ENCODE measurements around the gene FRK. TPM values are rescaled to one million over a fixed set of nuclear protein-coding genes. Genes with fewer than 3 reads are reported as not detected.

Gene FRK
- polyA plus RNA-seq, 2 donors = 1.3 to 1.8 TPM

- peaks cover 0 to 9% of the 10 kb centered on the region in 2 donors for H3K4me1 ChIP-seq (ENCODE audit: control insufficient read depth in 2 of 2, insufficient read depth in 2 of 2, low read length in 1 of 2)
- no peaks in the 10 kb centered on the region for H3K9me3 ChIP-seq (ENCODE audit: control insufficient read depth in 2 of 2, insufficient read depth in 1 of 2, low read depth in 1 of 2, low read length in 1 of 2)
- no peaks in the 10 kb centered on the region for H3K36me3 ChIP-seq (ENCODE audit: control insufficient read depth in 2 of 2, insufficient read depth in 2 of 2, low read length in 1 of 2)
- H3K27ac ChIP-seq (ENCODE audit: low read depth in 2 of 2, low read length in 1 of 2) = no peak overlapping the region
- no peaks in the 10 kb centered on the region for H3K27me3 ChIP-seq (ENCODE audit: control insufficient read depth in 1 of 2, insufficient read depth in 2 of 2, low read length in 2 of 2)
- H3K4me3 ChIP-seq (ENCODE audit: low read depth in 1 of 2, low read length in 2 of 2) = no peak overlapping the region
Observed at GRCh38 chr6:116015983-116016382, 44.7 kb downstream of the FRK start.

DNA sequence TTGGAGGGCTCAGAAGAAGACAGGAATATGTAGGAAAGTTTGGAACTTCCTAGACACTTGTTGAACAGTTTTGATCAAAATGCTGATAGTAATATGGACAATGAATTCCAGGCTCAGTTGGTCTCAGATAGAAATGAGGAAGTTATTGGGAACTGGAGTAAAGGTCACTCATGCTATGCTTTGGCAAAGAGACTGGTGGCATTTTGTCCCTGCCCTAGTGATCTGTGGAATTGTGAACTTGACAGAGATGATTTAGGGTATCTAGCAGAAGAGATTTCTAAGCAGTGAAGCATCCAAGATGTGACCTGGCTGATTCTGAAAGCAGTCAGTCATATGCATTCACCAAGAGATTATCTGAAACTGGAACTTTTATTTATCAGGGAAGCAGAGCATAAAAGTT, 45.1 kb downstream of the FRK start:
- no peaks in the 10 kb centered on the region for H3K36me3 ChIP-seq (ENCODE audit: control insufficient read depth in 2 of 2, insufficient read depth in 2 of 2, low read length in 1 of 2)
- peaks cover 0 to 9% of the 10 kb centered on the region in 2 donors for H3K4me1 ChIP-seq (ENCODE audit: control insufficient read depth in 2 of 2, insufficient read depth in 2 of 2, low read length in 1 of 2)
- no peak overlapping the region for H3K4me3 ChIP-seq (ENCODE audit: low read depth in 1 of 2, low read length in 2 of 2)
- no peaks in the 10 kb centered on the region for H3K9me3 ChIP-seq (ENCODE audit: control insufficient read depth in 2 of 2, insufficient read depth in 1 of 2, low read depth in 1 of 2, low read length in 1 of 2)
- no peaks in the 10 kb centered on the region for H3K27me3 ChIP-seq (ENCODE audit: control insufficient read depth in 1 of 2, insufficient read depth in 2 of 2, low read length in 2 of 2)
- H3K27ac ChIP-seq (ENCODE audit: low read depth in 2 of 2, low read length in 1 of 2) = no peak overlapping the region

- Histone ChIP-seq H3K36me3 (ENCODE audit: control insufficient read depth in 2 of 2, insufficient read depth in 2 of 2, low read length in 1 of 2) (no peaks in the 10 kb centered on the region), H3K27me3 (ENCODE audit: control insufficient read depth in 1 of 2, insufficient read depth in 2 of 2, low read length in 2 of 2) (no peaks in the 10 kb centered on the region), H3K27ac (ENCODE audit: low read depth in 2 of 2, low read length in 1 of 2) (no peak overlapping the region), H3K4me3 (ENCODE audit: low read depth in 1 of 2, low read length in 2 of 2) (no peak overlapping the region), H3K4me1 (ENCODE audit: control insufficient read depth in 2 of 2, insufficient read depth in 2 of 2, low read length in 1 of 2) (peaks cover 0 to 9% of the 10 kb centered on the region in 2 donors), H3K9me3 (ENCODE audit: control insufficient read depth in 2 of 2, insufficient read depth in 1 of 2, low read depth in 1 of 2, low read length in 1 of 2) (no peaks in the 10 kb centered on the region)
Observed at GRCh38 chr6:116012951-116013350, 47.7 kb downstream of the FRK start.

DNA sequence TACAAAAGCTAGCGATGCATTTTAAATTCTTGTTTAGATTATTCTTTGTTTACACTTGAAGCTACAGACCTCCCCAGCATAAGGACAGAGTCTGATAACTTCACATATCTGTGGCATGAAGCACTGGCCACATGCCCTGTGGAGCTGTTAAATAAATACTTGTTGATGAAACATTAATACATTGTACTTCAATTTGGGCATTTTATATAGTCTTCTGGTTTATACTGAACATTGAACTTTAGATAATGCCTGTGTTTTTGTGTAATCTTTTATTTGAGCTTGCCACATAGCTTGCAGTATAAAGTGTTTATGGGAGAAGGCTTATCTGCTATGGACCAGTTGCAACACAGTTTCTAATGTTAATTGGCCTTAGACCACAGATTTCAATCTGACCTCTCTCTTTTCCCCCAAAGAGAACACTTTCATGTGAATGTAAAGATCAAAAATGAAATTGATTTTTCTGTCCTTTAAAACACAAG, 48.2 kb downstream of the FRK start:
- no peak overlapping the region for H3K4me3 ChIP-seq (ENCODE audit: low read depth in 1 of 2, low read length in 2 of 2)
- 46 to 68% methylated on average over 1 of the region's 1 CpG for WGBS, 2 donors
- no peaks in the 10 kb centered on the region for H3K27me3 ChIP-seq (ENCODE audit: control insufficient read depth in 1 of 2, insufficient read depth in 2 of 2, low read length in 2 of 2)
- no peaks in the 10 kb centered on the region for H3K36me3 ChIP-seq (ENCODE audit: control insufficient read depth in 2 of 2, insufficient read depth in 2 of 2, low read length in 1 of 2)
- H3K27ac ChIP-seq (ENCODE audit: low read depth in 2 of 2, low read length in 1 of 2) = no peak overlapping the region
- H3K4me1 ChIP-seq (ENCODE audit: control insufficient read depth in 2 of 2, insufficient read depth in 2 of 2, low read length in 1 of 2) = peaks cover 0 to 7% of the 10 kb centered on the region in 2 donors
- H3K9me3 ChIP-seq (ENCODE audit: control insufficient read depth in 2 of 2, insufficient read depth in 1 of 2, low read depth in 1 of 2, low read length in 1 of 2) = no peaks in the 10 kb centered on the region

- Histone ChIP-seq H3K4me1 (ENCODE audit: control insufficient read depth in 2 of 2, insufficient read depth in 2 of 2, low read length in 1 of 2) (peaks cover 0 to 4% of the 10 kb centered on the region in 2 donors), H3K27ac (ENCODE audit: low read depth in 2 of 2, low read length in 1 of 2) (no peak overlapping the region), H3K9me3 (ENCODE audit: control insufficient read depth in 2 of 2, insufficient read depth in 1 of 2, low read depth in 1 of 2, low read length in 1 of 2) (no peaks in the 10 kb centered on the region), H3K36me3 (ENCODE audit: control insufficient read depth in 2 of 2, insufficient read depth in 2 of 2, low read length in 1 of 2) (no peaks in the 10 kb centered on the region), H3K27me3 (ENCODE audit: control insufficient read depth in 1 of 2, insufficient read depth in 2 of 2, low read length in 2 of 2) (no peaks in the 10 kb centered on the region), H3K4me3 (ENCODE audit: low read depth in 1 of 2, low read length in 2 of 2) (no peak overlapping the region)
- WGBS, 2 donors = 41 to 51% methylated on average over 3 of the region's 3 CpGs
Observed at GRCh38 chr6:116011520-116011919, 49.2 kb downstream of the FRK start.

- no peaks in the 10 kb centered on the region for H3K27me3 ChIP-seq (ENCODE audit: control insufficient read depth in 1 of 2, insufficient read depth in 2 of 2, low read length in 2 of 2)
- H3K4me1 ChIP-seq (ENCODE audit: control insufficient read depth in 2 of 2, insufficient read depth in 2 of 2, low read length in 1 of 2) = peaks cover 0 to 2% of the 10 kb centered on the region in 2 donors
- 13 to 18% methylated on average over 3 of the region's 3 CpGs for WGBS, 2 donors
- H3K27ac ChIP-seq (ENCODE audit: low read depth in 2 of 2, low read length in 1 of 2) = no peak overlapping the region
- no peaks in the 10 kb centered on the region for H3K9me3 ChIP-seq (ENCODE audit: control insufficient read depth in 2 of 2, insufficient read depth in 1 of 2, low read depth in 1 of 2, low read length in 1 of 2)
- H3K4me3 ChIP-seq (ENCODE audit: low read depth in 1 of 2, low read length in 2 of 2) = no peak overlapping the region
- no peaks in the 10 kb centered on the region for H3K36me3 ChIP-seq (ENCODE audit: control insufficient read depth in 2 of 2, insufficient read depth in 2 of 2, low read length in 1 of 2)
Observed at GRCh38 chr6:116010790-116011401, 49.8 kb downstream of the FRK start.

DNA sequence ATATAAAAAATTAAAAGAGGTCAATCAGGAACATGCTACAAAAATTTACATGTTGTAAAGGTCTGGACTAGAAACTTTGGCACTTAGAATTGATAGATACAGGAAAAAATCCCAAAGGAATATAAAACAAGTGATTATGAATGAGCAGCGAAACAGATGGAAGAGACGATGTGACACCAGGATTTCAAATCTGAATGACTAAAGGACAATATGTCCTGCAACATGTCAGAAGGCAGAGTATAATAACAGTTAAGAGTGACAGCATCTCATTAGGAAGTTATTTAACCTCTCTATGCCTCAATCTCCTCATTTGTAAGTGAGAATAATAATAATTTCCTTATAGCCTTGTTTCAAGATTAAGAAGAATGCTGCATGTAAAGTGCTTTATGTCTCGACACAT, 50.3 kb downstream of the FRK start:
- Histone ChIP-seq H3K36me3 (ENCODE audit: control insufficient read depth in 2 of 2, insufficient read depth in 2 of 2, low read length in 1 of 2) (no peaks in the 10 kb centered on the region), H3K27ac (ENCODE audit: low read depth in 2 of 2, low read length in 1 of 2) (no peak overlapping the region), H3K9me3 (ENCODE audit: control insufficient read depth in 2 of 2, insufficient read depth in 1 of 2, low read depth in 1 of 2, low read length in 1 of 2) (no peaks in the 10 kb centered on the region), H3K4me3 (ENCODE audit: low read depth in 1 of 2, low read length in 2 of 2) (no peak overlapping the region), H3K27me3 (ENCODE audit: control insufficient read depth in 1 of 2, insufficient read depth in 2 of 2, low read length in 2 of 2) (no peaks in the 10 kb centered on the region), H3K4me1 (ENCODE audit: control insufficient read depth in 2 of 2, insufficient read depth in 2 of 2, low read length in 1 of 2) (no peaks in the 10 kb centered on the region)
- WGBS, 2 donors = 82 to 85% methylated on average over 3 of the region's 3 CpGs

DNA sequence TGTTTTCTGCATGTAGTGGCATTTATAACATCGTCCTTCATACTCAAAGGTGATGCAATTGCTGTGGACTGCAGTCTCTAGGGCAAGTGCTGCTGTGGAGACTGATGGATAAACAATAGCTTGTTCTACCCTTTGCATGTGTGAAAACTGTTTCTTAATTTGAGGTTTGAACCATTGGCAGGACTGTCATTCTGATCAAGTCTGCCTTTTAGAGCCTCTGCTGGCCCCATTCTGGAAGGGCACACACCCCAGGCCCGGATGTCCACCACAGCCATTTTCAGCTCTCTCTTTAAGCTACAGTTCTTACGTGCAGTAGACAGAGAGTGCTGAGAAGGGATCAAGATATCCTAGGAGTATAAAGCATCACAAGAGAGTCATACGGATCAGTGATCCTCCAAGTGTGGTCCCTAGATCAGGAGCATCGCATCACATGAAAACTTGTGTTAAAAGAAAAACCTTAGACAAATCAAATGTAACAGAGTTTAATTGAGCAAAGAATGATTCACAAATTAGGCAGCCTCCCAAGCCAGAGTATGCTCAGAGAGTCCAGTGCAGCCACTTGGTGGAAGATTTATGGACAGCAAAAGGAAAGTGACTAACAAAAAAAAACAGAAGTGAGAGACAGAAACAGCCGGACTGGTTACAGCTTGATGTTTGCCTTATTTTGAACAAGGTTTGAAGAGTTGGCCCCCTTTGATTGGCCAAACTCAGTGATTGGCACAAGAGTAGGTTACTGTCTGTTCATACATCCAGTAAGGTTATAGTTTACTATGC, 52.0 kb downstream of the FRK start:
- Histone ChIP-seq H3K4me3 (ENCODE audit: low read depth in 1 of 2, low read length in 2 of 2) (no peak overlapping the region), H3K9me3 (ENCODE audit: control insufficient read depth in 2 of 2, insufficient read depth in 1 of 2, low read depth in 1 of 2, low read length in 1 of 2) (no peaks in the 10 kb centered on the region), H3K4me1 (ENCODE audit: control insufficient read depth in 2 of 2, insufficient read depth in 2 of 2, low read length in 1 of 2) (no peaks in the 10 kb centered on the region), H3K27me3 (ENCODE audit: control insufficient read depth in 1 of 2, insufficient read depth in 2 of 2, low read length in 2 of 2) (no peaks in the 10 kb centered on the region), H3K27ac (ENCODE audit: low read depth in 2 of 2, low read length in 1 of 2) (no peak overlapping the region), H3K36me3 (ENCODE audit: control insufficient read depth in 2 of 2, insufficient read depth in 2 of 2, low read length in 1 of 2) (no peaks in the 10 kb centered on the region)
- WGBS, 2 donors = 53 to 54% methylated on average over 6 of the region's 6 CpGs

DNA sequence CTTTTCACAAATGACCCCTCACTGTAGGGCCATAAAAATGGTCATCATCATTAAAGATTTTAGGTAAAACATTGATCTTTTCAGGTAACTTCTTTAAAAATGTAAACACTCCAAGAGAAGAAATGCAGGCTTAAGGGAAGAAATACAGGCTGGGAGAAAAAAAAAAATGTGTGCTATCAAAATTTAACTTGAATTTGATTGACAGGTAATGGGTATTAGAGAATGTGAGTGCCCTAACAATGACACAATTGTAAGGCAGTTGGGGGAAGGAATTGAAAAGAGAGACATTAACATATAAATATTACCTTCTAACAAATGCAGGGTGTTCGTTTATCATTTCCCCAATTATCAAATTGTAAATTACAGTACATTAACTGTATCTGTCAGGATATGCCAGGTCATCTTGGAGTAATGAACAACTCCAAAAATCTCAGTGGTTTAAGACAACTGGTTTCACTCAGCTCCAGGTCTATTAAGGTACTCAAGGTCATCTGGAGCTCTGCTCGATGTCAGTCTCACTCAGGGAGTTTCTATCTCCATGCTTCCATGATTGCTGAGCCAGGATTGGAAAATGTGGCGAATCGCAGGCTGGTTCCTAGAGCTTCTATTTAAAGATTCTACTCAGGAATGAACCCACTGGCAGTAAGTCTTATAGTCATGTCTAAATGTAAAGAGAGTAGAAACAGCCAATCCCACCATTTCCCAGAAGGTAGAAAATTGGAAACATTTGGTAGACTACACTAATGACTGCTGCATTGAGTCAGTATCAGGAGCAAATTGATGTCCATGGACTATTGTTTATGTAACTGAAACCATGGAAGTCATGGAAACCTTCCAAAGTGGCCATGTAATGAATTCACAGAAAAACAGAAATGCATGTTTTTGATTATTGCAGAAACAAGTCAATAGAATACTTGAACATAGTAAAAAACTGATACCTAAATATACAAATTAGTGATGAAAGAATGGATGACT, 55.6 kb downstream of the FRK start:
- peaks cover 0 to 4% of the 10 kb centered on the region in 2 donors for H3K36me3 ChIP-seq (ENCODE audit: control insufficient read depth in 2 of 2, insufficient read depth in 2 of 2, low read length in 1 of 2)
- H3K9me3 ChIP-seq (ENCODE audit: control insufficient read depth in 2 of 2, insufficient read depth in 1 of 2, low read depth in 1 of 2, low read length in 1 of 2) = no peaks in the 10 kb centered on the region
- 88 to 89% methylated on average over 4 of the region's 4 CpGs for WGBS, 2 donors
- no peaks in the 10 kb centered on the region for H3K4me1 ChIP-seq (ENCODE audit: control insufficient read depth in 2 of 2, insufficient read depth in 2 of 2, low read length in 1 of 2)
- H3K27me3 ChIP-seq (ENCODE audit: control insufficient read depth in 1 of 2, insufficient read depth in 2 of 2, low read length in 2 of 2) = no peaks in the 10 kb centered on the region
- no peak overlapping the region for H3K27ac ChIP-seq (ENCODE audit: low read depth in 2 of 2, low read length in 1 of 2)
- H3K4me3 ChIP-seq (ENCODE audit: low read depth in 1 of 2, low read length in 2 of 2) = no peak overlapping the region

All from esophagus (tissue), 2 donors.